ENCODE measurements around the gene GRM5.
"Not testable (repeated sequence)": the region's sequence is repeated elsewhere in the genome, so short reads cannot be mapped to it uniquely, and the experiment has no call there.

Gene GRM5

GRCh38 chr11:88835709-88836108 is 230.1 kb downstream of the GRM5 start:
- H3K9me3 ChIP-seq (ENCODE audit: control insufficient read depth, insufficient read depth, low read length); H3K9ac ChIP-seq (ENCODE audit: low read depth, low read length); H3K4me1 ChIP-seq (ENCODE audit: insufficient read depth, low read length); H3K36me3 ChIP-seq (ENCODE audit: insufficient read depth, low read length): not testable (repeated sequence)

DNA sequence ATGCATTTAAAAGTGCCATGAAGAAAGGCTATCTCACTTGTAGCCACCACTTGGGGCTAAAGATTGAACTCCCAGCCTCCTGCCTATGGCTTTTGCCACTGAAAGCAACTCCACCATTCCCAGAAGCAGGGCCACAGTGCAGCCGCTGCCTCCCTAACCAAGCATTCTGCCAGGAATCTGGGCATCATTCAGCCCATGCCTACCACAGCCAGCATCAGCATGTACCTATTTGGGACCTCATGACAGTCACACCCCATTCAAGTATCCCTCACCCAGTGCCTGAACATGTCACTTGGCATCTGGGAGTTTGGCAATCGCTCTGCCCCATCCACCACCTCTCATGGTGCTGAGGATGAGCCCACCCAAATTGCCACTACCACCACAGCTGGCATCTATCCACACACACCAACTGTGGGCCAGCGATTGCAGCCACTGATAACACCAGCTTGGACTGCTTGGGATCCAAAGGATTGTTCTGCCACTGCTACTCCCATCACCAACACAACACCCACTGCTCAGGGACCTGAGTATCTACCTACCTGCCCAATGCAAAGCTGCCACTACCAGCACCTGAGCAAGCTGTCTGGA is 234.4 kb downstream of the GRM5 start:
- Histone ChIP-seq H3K4me1 (ENCODE audit: insufficient read depth, low read length) (no peaks in the 10 kb centered on the region; the same call in 1 of the 2 replicates), H3K9ac (ENCODE audit: low read depth, low read length) (no peak overlapping the region), H3K36me3 (ENCODE audit: insufficient read depth, low read length) (no peaks in the 10 kb centered on the region), H3K9me3 (ENCODE audit: control insufficient read depth, insufficient read depth, low read length) (no peaks in the 10 kb centered on the region)

DNA sequence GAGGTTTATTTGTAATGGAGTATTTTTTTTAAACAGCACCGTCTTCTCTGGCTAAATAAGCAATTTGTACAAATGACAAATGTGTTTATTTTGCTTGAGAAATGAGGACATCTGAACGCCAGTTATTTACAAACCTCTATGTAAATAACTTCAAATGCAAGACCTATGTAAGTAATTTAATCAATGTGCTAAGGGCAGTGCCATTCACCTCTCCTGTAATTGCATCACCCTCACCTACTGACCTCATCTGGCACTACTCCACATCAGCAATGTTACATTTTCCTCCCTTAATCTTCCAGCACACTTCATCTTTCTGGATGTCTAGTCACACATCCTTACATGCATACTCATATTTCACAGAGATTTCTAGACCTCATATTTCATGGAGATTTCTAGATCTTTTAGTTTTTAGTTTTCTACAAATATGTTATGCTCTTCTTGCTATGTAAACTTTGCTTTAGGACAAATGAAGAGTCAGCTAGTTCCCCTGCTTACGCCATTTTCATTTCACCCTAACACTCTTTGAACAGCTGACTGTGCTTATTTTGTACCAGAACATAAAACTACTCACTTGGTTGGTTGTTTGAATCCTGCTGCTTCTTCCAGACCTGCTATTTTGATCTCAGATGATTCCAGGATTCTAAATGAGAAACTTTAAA is 238.6 kb downstream of the GRM5 start:
- Histone ChIP-seq H3K36me3 (ENCODE audit: insufficient read depth, low read length) (no peaks in the 10 kb centered on the region), H3K4me1 (ENCODE audit: insufficient read depth, low read length) (no peaks in the 10 kb centered on the region; the same call in 1 of the 2 replicates), H3K9ac (ENCODE audit: low read depth, low read length) (no peak overlapping the region), H3K9me3 (ENCODE audit: control insufficient read depth, insufficient read depth, low read length) (no peaks in the 10 kb centered on the region)

DNA sequence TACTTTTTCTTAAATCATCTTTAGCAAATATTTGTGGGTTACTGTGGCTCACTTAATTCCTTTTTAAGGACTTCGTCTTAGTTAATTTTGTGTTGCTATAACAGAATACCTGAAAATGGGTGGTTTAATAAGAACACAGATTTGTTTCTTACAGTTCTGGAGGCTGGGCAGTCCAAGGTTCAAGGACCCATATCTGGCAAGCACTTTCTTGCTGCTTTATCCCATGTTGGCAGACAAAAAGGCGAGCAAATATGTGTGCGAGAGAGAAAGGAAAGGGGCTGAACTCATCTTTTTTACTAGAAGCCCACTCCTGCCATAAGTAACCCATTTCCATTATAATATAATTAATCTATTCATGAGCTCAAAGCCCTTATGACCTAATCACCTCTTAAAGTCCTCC is 246.2 kb downstream of the GRM5 start:
- Histone ChIP-seq H3K9me3 (ENCODE audit: control insufficient read depth, insufficient read depth, low read length) (no peaks in the 10 kb centered on the region), H3K36me3 (ENCODE audit: insufficient read depth, low read length) (no peaks in the 10 kb centered on the region), H3K4me1 (ENCODE audit: insufficient read depth, low read length) (no peaks in the 10 kb centered on the region), H3K9ac (ENCODE audit: low read depth, low read length) (no peak overlapping the region)

DNA sequence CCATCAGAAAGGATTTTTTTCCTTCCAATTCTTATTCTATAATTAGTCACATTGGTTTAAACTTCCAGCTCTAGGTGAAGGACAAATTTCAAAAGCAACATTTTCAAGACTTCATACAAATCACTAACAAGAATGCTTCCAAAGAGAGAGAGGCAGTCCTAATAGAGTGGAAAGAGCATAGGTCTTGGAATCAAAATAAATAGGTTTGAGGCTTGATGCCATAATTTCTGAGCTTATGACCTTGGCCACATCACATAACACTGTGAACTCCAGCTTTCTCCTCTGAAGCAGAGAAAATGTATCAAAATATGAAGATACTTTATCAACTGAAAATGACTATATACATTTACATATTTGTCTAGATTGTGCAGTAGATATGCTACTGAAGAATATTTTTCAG is 246.8 kb downstream of the GRM5 start:
- Histone ChIP-seq H3K4me1 (ENCODE audit: insufficient read depth, low read length) (no peaks in the 10 kb centered on the region; the same call in 1 of the 2 replicates), H3K9ac (ENCODE audit: low read depth, low read length) (no peak overlapping the region), H3K9me3 (ENCODE audit: control insufficient read depth, insufficient read depth, low read length) (no peaks in the 10 kb centered on the region), H3K36me3 (ENCODE audit: insufficient read depth, low read length) (no peaks in the 10 kb centered on the region)

DNA sequence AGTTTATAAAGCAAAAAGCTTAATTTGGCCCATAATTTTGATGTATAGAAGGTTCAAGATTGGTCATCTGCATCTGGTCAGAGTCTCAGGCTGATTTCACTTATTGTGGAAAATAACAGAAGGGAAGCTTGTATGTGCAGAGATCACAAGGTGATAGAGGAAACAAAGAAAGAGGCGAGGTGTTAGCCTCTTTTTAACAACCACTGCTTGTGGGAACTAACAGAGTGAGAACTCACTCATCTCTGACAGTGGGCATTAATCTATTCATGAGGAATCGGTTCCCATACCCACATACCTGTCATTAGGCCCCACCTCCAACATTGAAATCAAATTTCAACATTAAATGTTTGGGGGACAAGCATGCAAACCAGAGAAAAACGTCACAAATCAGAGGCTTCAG is 250.3 kb downstream of the GRM5 start:
- H3K9ac ChIP-seq (ENCODE audit: low read depth, low read length), result no peak overlapping the region
- H3K36me3 ChIP-seq (ENCODE audit: insufficient read depth, low read length), result no peaks in the 10 kb centered on the region
- H3K9me3 ChIP-seq (ENCODE audit: control insufficient read depth, insufficient read depth, low read length), result no peaks in the 10 kb centered on the region
- no peaks in the 10 kb centered on the region; the same call in 1 of the 2 replicates for H3K4me1 ChIP-seq (ENCODE audit: insufficient read depth, low read length)

DNA sequence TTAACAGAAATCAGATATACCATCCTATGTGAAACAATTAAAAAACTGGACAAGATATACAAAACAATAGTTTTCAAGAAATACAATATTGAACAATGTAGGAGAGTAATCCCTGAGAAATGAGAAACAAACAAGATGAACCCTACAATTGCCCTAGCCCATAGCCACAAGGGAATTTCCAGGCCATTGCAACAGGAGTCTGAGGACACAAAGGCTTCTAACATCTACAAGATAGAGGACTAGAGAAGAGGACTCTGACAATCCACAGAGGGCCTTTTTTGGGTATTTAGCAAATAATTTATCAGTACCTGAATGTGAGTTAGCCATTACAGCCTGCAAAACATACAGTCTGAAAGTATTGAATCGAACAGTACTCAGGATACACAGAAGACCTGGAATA is 251.7 kb downstream of the GRM5 start:
- no peaks in the 10 kb centered on the region; the same call in 1 of the 2 replicates for H3K4me1 ChIP-seq (ENCODE audit: insufficient read depth, low read length)
- H3K36me3 ChIP-seq (ENCODE audit: insufficient read depth, low read length), result no peaks in the 10 kb centered on the region
- H3K9me3 ChIP-seq (ENCODE audit: control insufficient read depth, insufficient read depth, low read length), result no peaks in the 10 kb centered on the region

GRCh38 chr11:88813233-88813915 is 252.4 kb downstream of the GRM5 start:
- no peaks in the 10 kb centered on the region for H3K36me3 ChIP-seq (ENCODE audit: insufficient read depth, low read length)
- H3K9ac ChIP-seq (ENCODE audit: low read depth, low read length), result no peak overlapping the region
- no peaks in the 10 kb centered on the region for H3K9me3 ChIP-seq (ENCODE audit: control insufficient read depth, insufficient read depth, low read length)
- no peaks in the 10 kb centered on the region; the same call in 1 of the 2 replicates for H3K4me1 ChIP-seq (ENCODE audit: insufficient read depth, low read length)

More for the DNA sequence above, 251.7 kb downstream of the GRM5 start:
- H3K9ac ChIP-seq (ENCODE audit: low read depth, low read length), result no peak overlapping the region

DNA sequence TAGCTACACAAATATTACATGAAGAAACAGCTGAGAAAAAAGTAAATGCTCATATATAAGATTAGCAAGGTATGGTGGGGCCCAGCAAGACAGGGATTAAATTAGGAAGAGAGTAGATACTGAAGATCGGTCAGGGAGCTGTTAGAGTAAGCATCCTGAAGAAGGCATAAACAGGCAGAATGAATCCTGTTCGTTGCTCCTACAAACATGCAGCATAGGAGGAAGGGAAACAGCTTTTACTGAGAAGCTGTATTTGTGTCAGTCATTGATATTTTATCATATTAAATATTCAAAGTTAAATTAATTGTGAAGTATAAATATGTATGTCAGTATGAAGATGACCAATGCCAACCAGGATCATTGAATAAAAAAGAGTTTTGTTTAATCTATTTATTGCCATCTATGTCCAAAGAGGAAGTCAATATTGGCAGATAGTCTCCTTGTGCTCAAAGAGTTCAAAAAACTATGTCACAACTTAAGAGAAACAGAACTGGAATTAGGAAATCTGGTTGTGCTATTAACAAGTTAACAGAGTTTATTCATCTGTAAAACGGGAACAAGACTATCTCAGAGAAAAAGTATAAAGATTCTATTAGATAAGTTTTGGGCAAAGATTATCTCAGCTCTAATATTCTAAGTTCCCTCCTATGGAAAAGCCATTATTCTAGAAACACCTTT is 255.2 kb downstream of the GRM5 start:
- H3K36me3 ChIP-seq (ENCODE audit: insufficient read depth, low read length), result no peaks in the 10 kb centered on the region
- no peak overlapping the region for H3K9ac ChIP-seq (ENCODE audit: low read depth, low read length)
- no peaks in the 10 kb centered on the region for H3K9me3 ChIP-seq (ENCODE audit: control insufficient read depth, insufficient read depth, low read length)
- H3K4me1 ChIP-seq (ENCODE audit: insufficient read depth, low read length), result no peaks in the 10 kb centered on the region; the same call in 1 of the 2 replicates

DNA sequence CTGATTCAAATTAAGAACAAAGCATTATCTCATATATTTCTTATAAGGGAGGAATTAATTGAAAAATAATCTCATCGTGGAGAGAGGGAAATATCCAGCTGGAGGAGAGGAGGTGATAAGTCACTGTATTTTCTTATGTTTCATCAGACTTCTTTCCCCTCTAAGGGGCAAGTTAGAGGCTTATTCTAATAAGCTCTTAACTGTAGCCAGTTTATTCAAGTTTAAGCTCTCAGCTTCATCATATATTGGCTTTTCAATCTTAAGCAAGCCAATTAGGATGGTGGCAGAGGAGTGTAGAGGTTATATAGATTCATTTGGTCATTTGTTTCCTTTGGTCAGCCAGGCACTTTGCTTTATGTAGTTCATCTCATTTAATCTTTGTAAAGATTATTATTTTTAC is 256.7 kb downstream of the GRM5 start:
- no peaks in the 10 kb centered on the region for H3K36me3 ChIP-seq (ENCODE audit: insufficient read depth, low read length)
- no peaks in the 10 kb centered on the region for H3K9me3 ChIP-seq (ENCODE audit: control insufficient read depth, insufficient read depth, low read length)
- H3K4me1 ChIP-seq (ENCODE audit: insufficient read depth, low read length), result no peaks in the 10 kb centered on the region; the same call in 1 of the 2 replicates
- H3K9ac ChIP-seq (ENCODE audit: low read depth, low read length), result no peak overlapping the region

- Histone ChIP-seq H3K9me3 (ENCODE audit: control insufficient read depth, insufficient read depth, low read length) (no peaks in the 10 kb centered on the region), H3K4me1 (ENCODE audit: insufficient read depth, low read length) (no peaks in the 10 kb centered on the region), H3K9ac (ENCODE audit: low read depth, low read length) (no peak overlapping the region), H3K36me3 (ENCODE audit: insufficient read depth, low read length) (no peaks in the 10 kb centered on the region)
These were observed 258.4 kb downstream of the GRM5 start for GRCh38 chr11:88807349-88807748.

DNA sequence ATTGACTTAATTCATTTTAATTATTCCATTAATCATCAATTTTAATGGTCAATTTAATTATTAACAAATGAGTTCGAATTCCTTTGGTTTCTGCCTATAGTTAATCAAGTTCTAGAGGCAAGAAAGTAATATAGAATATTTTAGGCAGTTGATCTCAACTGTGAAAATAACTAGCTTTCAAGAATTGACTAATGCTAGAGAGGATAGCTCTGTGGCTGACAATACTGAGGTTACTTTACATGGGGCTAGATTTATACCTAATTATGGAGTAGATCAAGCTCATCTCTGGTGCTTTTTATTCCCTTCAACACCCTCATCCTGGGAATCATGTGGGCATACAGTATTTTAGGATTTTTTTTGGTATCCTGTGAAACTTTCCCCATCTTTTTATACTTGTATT is 259.4 kb downstream of the GRM5 start:
- Histone ChIP-seq H3K36me3 (ENCODE audit: insufficient read depth, low read length) (no peaks in the 10 kb centered on the region), H3K9me3 (ENCODE audit: control insufficient read depth, insufficient read depth, low read length) (no peaks in the 10 kb centered on the region), H3K4me1 (ENCODE audit: insufficient read depth, low read length) (peaks cover under 1% of the 10 kb centered on the region; the same call in 1 of the 2 replicates), H3K9ac (ENCODE audit: low read depth, low read length) (no peak overlapping the region)

DNA sequence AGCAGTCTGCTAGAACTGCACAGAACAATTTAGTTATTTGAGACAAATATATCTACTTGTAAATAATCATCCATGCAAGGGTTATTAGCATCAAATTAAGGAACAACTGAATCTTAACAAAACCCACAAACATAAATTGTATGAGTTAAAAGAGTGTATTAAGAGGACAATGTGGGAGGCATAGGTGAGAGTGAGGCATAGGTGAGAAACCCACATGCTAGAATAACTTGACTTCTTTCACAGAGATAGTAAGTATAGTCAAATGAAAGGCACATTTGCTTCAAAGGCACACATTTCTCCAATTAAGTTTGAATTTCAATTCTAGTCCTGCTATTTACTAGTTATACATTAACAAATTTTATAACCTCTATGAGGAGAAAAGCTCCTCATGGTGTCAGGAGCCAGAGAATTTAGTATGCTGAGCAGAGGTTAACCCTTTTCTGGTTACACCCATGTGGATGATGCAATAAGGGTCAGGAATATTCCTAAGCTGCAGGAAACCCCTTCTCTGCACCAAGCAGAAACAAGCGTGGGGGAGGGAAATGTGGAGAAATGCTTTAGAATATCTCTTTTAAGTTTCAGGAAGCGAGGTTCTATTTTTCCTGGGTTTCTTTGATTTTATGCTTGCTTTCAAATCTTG is 264.2 kb downstream of the GRM5 start:
- no peak overlapping the region for H3K9ac ChIP-seq (ENCODE audit: low read depth, low read length)
- H3K4me1 ChIP-seq (ENCODE audit: insufficient read depth, low read length), result peaks cover 4% of the 10 kb centered on the region; the same call in 1 of the 2 replicates
- H3K36me3 ChIP-seq (ENCODE audit: insufficient read depth, low read length), result no peaks in the 10 kb centered on the region
- no peaks in the 10 kb centered on the region for H3K9me3 ChIP-seq (ENCODE audit: control insufficient read depth, insufficient read depth, low read length)

Data from ES-I3 (cell line).